Osteoblast (primary cell): Measurements from ENCODE around the gene INO80D. TPM values are rescaled to one million over a fixed set of nuclear protein-coding genes. Genes with fewer than 3 reads are reported as not detected.
"Not testable (repeated sequence)": the region's sequence is repeated elsewhere in the genome, so short reads cannot be mapped to it uniquely, and the experiment has no call there.

Experiments used
- DNase-seq: peaks from one replicate; pipeline ENCODE4 v3.0.0; 2011; ENCODE audit warnings: low spot score, mixed read lengths; ENCODE audit not compliant: insufficient read length; ENCODE audit errors: missing footprints
- H2AFZ ChIP-seq: 2 replicates; pipeline ENCODE4 v1.6.0; 2011; ENCODE audit warnings: mild to moderate bottlenecking, low read length
- H3K27ac ChIP-seq: 2 replicates; pipeline ENCODE4 v1.5.1; 2011; ENCODE audit warnings: mild to moderate bottlenecking, low read depth, low read length, moderate library complexity
- H3K27me3 ChIP-seq: 2 replicates; pipeline ENCODE4 v1.6.0; 2012; ENCODE audit warnings: mild to moderate bottlenecking, control low read depth, inconsistent platforms, low read length, moderate library complexity; ENCODE audit not compliant: insufficient read depth
- H3K36me3 ChIP-seq: 2 replicates; pipeline ENCODE4 v1.5.1; 2011; ENCODE audit warnings: mild to moderate bottlenecking, low read length, control low read depth, moderate library complexity; ENCODE audit not compliant: insufficient read depth
- H3K4me1 ChIP-seq: 2 replicates; pipeline ENCODE4 v1.5.1; 2011; ENCODE audit warnings: mild to moderate bottlenecking, low read length, control low read depth, moderate library complexity; ENCODE audit not compliant: insufficient read depth
- H3K4me2 ChIP-seq: 2 replicates; pipeline ENCODE4 v1.6.0; 2011; ENCODE audit warnings: mild to moderate bottlenecking, low read length; ENCODE audit not compliant: insufficient read depth
- H3K4me3 ChIP-seq: fragments of 200-600 bp; sonication (generic); 3 replicates; pipeline ENCODE4 v1.5.1; 2012; ENCODE audit warnings: mild to moderate bottlenecking, low read length, inconsistent platforms; ENCODE audit not compliant: insufficient read depth
- H3K79me2 ChIP-seq: 2 replicates; pipeline ENCODE4 v1.6.0; 2012; ENCODE audit warnings: mild to moderate bottlenecking, low read length, control low read depth, inconsistent platforms; ENCODE audit not compliant: insufficient read depth
- H3K9me3 ChIP-seq: 2 replicates; pipeline ENCODE4 v1.5.1; 2011; ENCODE audit warnings: low read depth, low read length, control low read depth
- H4K20me1 ChIP-seq: 2 replicates; pipeline ENCODE4 v1.6.0; 2012; ENCODE audit warnings: mild to moderate bottlenecking, low read length, control low read depth; ENCODE audit not compliant: insufficient read depth
- total RNA-seq: library from RNA; depleted of rRNA; stranded (reverse); fragments of >200 nt; gene quantifications from 2 replicates; pipeline ENCODE4 v1.2.3, GENCODE V29; 2012
- TF ChIP-seq, protein P1 (sequence below): IDR thresholded peaks from 2 replicates; pipeline ENCODE4 v1.5.1; 2011; ENCODE audit warnings: mild to moderate bottlenecking, low read depth, low read length, moderate library complexity; ENCODE audit errors: extremely low read depth

Gene INO80D
- total RNA-seq, 1 donor: 9.0 TPM

DNA sequence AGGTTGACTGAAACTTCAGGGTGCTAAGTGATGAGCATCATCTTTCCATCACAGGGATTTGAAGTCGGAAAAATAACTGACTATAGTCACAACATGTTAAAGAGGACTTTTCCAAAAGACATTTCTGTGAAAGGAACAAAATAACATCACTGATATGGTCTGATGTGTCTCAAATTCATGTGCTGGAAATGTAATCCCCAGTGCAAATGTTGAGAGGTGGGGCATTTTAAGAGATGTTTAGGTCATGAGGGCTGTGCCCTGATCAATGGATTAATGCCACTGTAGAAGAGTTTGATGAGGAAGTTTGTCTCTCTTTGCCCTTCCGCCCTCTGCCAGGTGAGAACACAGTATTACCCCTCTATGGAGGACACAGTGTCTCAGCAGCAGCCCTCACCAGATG lies 95.9 kb downstream of the INO80D start:
- Histone ChIP-seq H3K27ac (no peak overlapping the region), H3K79me2 (no peaks in the 10 kb centered on the region), H3K4me2 (no peak overlapping the region), H3K36me3 (no peaks in the 10 kb centered on the region), H3K27me3 (no peaks in the 10 kb centered on the region), H2AFZ (no peak overlapping the region), H3K9me3 (no peaks in the 10 kb centered on the region), H3K4me3 (no peak overlapping the region), H3K4me1 (no peaks in the 10 kb centered on the region), H4K20me1 (no peaks in the 10 kb centered on the region)
- DNase-seq: no peak
- TF ChIP-seq, protein P1, sequence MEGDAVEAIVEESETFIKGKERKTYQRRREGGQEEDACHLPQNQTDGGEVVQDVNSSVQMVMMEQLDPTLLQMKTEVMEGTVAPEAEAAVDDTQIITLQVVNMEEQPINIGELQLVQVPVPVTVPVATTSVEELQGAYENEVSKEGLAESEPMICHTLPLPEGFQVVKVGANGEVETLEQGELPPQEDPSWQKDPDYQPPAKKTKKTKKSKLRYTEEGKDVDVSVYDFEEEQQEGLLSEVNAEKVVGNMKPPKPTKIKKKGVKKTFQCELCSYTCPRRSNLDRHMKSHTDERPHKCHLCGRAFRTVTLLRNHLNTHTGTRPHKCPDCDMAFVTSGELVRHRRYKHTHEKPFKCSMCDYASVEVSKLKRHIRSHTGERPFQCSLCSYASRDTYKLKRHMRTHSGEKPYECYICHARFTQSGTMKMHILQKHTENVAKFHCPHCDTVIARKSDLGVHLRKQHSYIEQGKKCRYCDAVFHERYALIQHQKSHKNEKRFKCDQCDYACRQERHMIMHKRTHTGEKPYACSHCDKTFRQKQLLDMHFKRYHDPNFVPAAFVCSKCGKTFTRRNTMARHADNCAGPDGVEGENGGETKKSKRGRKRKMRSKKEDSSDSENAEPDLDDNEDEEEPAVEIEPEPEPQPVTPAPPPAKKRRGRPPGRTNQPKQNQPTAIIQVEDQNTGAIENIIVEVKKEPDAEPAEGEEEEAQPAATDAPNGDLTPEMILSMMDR: no peak

DNA sequence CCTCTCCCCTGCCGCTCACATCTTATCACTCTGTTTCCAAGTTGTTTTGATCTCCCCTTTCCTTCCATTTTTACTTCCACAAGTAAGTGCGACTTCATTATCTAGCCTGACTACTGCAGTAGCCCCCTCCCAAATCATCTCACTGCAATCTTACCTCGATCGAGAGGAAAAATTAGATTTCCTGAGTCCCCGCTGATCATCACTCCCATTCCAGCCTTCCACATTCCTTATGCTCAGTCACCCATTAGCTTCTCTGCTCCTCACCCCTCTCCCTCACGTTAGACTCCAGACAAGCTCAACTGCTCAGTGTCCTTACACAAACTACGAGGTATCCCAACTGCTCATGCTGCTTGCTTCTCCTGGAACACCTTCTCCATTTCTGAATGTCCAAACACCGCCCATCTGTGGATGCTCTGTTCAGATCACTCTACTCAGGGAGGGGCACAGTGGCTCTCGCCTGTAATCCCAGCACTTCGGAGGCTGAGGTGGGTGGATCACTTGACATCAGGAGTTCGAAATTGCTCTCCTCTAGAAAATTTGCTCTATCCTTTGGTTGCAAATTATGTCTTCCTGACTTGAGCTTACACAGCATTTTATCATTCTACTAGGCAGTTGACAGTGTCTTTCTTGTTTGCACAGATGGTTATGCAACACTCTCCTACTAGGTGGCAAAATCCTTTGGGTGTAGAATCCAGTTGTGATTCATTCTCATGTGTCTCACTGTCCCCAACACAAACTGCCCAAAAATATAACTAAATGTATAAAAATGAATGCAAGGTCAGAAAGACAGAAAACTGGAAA lies 96.5 kb downstream of the INO80D start:
- Histone ChIP-seq H2AFZ (no peak overlapping the region), H4K20me1 (no peaks in the 10 kb centered on the region), H3K36me3 (no peaks in the 10 kb centered on the region), H3K4me2 (no peak overlapping the region), H3K4me1 (no peaks in the 10 kb centered on the region), H3K4me3 (no peak overlapping the region), H3K27ac (no peak overlapping the region), H3K9me3 (no peaks in the 10 kb centered on the region), H3K79me2 (no peaks in the 10 kb centered on the region), H3K27me3 (no peaks in the 10 kb centered on the region)
- TF ChIP-seq, protein P1: no peak
- DNase-seq: no peak

DNA sequence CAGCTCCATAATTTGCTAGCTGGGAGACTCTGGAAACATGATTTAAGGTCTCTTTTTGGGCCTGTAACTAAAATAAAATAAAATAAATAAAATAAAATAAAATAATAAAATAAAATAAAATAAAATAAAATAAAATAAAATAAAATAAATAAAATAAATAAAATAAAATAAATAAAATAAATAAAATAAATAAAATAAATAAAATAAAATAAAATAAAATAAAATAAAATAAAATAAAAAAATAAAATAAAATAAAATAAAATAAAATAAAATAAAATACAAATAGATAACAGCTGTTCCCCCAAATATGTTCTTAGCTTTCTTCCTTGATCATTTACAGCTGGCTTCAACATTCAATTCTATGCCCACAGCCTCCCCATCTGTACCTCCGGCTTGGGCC lies 97.3 kb downstream of the INO80D start:
- not testable (repeated sequence) for H2AFZ ChIP-seq, H4K20me1 ChIP-seq, H3K27ac ChIP-seq, H3K4me3 ChIP-seq, H3K9me3 ChIP-seq, H3K27me3 ChIP-seq, H3K36me3 ChIP-seq, H3K4me2 ChIP-seq, H3K4me1 ChIP-seq, DNase-seq, H3K79me2 ChIP-seq

DNA sequence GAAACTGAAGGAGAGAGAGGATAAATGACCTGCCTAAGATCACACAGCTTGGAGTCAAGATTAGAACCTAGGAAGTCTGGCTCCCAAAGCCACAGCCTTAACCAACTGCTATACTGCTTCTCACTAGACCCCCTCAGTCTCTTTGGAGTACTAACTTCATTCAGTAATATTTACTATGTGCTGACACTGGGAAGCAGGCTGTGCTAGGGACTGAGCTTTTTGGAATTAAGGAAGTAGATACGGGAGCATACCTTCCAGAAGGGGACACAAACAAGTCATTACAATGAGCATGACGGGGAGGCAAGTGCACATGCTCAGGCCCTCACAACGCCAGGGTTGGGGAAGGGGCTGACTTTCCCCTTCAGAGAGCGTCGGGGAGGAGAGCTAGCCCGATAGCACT lies 97.7 kb downstream of the INO80D start:
- no peaks in the 10 kb centered on the region for H4K20me1 ChIP-seq
- H3K79me2 ChIP-seq: no peaks in the 10 kb centered on the region
- H3K36me3 ChIP-seq: no peaks in the 10 kb centered on the region

DNA sequence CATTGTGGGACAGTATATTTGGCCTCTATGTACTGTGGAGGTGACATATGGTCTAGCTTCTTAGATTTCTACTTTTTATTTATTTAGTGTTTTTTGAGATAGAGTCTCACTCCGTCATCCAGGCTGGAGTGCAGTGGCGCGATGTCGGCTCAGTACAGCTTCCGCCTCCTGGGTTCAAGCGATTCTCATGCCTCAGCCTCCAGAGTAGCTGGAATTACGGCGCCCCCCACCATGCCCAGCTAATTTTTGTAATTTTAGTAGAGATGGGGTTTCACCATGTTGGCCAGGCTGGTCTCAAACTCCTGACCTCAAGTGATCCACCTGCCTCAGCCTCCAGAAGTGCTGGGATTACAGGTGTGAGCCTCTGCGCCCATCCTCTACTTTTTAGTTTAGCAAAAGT lies 99.6 kb downstream of the INO80D start:
- H3K4me2 ChIP-seq, H3K36me3 ChIP-seq, DNase-seq, H3K9me3 ChIP-seq, H2AFZ ChIP-seq, H3K27me3 ChIP-seq, H3K79me2 ChIP-seq, H3K4me3 ChIP-seq, H3K27ac ChIP-seq, H3K4me1 ChIP-seq, H4K20me1 ChIP-seq: not testable (repeated sequence)

More for the DNA sequence above, 97.7 kb downstream of the INO80D start:
- H3K4me1 ChIP-seq: no peaks in the 10 kb centered on the region
- no peak overlapping the region for H3K4me2 ChIP-seq
- no peak overlapping the region for H3K4me3 ChIP-seq
- H3K27me3 ChIP-seq: no peaks in the 10 kb centered on the region
- no peak for DNase-seq
- H3K9me3 ChIP-seq: no peaks in the 10 kb centered on the region
- TF ChIP-seq, protein P1: no peak
- H3K27ac ChIP-seq: no peak overlapping the region
- no peak overlapping the region for H2AFZ ChIP-seq
